IPS-18c (cell line): ENCODE results near the gene RAB20.

Experiments used
- H3K4me3 ChIP-seq: 2 replicates; pipeline ENCODE4 v1.7.0; 2013; ENCODE audit warnings: low read depth, mild to moderate bottlenecking, low read length, moderate library complexity; ENCODE audit not compliant: insufficient read depth
- H3K9me3 ChIP-seq: one replicate; pipeline ENCODE4 v1.6.1; 2013; ENCODE audit warnings: mild to moderate bottlenecking, low read length, moderate library complexity; ENCODE audit not compliant: control insufficient read depth, insufficient read depth

Gene RAB20

GRCh38 chr13:110475550-110476219 lies 85.8 kb downstream of the RAB20 start:
- H3K9me3 ChIP-seq, result no peaks in the 10 kb centered on the region
- H3K4me3 ChIP-seq, result no peak overlapping the region

DNA sequence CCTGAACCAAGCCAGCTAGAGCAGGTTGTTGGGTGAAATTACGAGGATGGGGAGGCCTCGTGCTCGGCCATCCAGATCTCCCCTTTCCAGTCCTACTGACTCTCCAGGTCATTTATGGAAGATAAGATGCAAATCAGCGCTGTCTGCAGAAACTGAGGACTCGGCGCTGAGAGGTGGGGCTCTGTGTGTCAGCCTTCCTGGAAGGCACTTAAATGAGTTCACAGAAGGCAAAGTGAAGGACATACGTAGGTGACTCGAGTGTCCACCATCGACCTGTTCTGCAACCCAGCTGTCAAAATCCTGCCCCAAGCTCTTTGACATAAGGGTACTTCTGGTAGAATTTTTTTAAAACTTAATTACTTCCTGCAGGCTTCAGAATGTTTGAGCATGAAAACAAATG lies 86.4 kb downstream of the RAB20 start:
- H3K9me3 ChIP-seq, result no peaks in the 10 kb centered on the region
- no peak overlapping the region for H3K4me3 ChIP-seq

DNA sequence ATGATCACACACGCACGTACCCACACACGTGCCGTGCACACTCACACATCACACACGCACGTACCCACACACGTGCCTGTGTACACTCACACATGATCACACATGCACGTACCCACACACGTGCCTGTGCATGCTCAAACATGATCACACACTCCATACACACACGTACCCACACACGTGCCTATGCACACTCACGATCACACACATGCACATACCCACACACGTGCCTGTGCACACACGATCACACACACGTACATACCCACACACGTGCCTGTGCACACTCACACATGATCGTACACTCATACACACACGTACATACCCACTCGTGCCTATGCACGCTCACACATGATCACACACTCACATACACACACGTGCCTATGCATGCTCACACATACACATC lies 86.8 kb downstream of the RAB20 start:
- H3K9me3 ChIP-seq, result no peaks in the 10 kb centered on the region

More for the DNA sequence above, 86.8 kb downstream of the RAB20 start:
- H3K4me3 ChIP-seq, result no peak overlapping the region
